ENCODE results near the gene NR2F1-AS1. TPM values are rescaled to one million over a fixed set of nuclear protein-coding genes. Genes with fewer than 3 reads are reported as not detected.
"Not testable (repeated sequence)": the region's sequence is repeated elsewhere in the genome, so short reads cannot be mapped to it uniquely, and the experiment has no call there.

NR2F1-AS1 gene
- total RNA-seq, 2 donors from 2014 or later: not detected

DNA sequence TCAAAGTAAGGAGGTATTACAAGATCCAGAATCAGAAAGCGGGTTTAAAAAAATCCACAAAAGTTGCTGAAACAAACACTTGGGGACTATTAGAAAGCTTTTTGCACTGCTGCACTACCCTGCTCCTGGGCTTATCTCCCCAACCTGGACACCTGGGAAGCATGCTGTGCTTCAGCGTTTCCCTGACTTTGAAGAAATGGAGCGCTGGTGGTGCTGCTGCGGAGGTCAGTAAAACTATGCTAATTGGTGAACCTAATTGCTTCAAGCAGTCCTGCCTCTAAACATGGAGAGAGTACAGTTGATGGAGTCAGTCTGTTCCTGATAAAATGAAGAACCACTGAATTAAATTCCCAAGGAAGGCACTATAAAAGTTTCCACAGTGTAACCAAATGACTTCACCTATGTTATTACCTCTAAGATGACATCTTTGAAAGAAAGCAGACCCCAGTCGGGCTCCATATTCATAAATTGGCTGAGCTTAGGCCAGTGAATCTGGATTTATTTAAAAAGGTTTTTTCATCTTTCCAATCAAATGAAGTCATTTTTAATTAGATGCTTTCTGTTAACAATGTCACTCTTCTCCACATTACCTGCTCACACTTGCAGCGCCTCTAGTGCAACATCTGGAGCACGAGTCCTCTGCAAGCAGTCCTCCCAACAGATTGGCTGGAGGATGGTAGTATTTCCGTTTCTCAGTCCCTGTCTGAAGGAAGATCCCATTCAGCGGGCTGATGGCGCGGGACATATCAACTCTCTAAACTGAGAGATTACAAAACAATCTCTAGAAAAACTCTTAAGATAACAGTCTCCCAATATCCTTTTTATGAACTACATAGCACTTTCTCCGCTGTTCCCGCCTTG is 11.5 kb downstream of the NR2F1-AS1 start:
- ATAC-seq (replicated peaks): no peak
- Mint-ChIP-seq H3K36me3 (ENCODE audit: low read depth) (no peaks in the 10 kb centered on the region), H3K27ac (no peak overlapping the region), H3K4me1 (no peaks in the 10 kb centered on the region), H3K27me3 (peaks cover 55% of the 10 kb centered on the region), H3K4me3 (no peak overlapping the region), H3K9me3 (no peaks in the 10 kb centered on the region)

DNA sequence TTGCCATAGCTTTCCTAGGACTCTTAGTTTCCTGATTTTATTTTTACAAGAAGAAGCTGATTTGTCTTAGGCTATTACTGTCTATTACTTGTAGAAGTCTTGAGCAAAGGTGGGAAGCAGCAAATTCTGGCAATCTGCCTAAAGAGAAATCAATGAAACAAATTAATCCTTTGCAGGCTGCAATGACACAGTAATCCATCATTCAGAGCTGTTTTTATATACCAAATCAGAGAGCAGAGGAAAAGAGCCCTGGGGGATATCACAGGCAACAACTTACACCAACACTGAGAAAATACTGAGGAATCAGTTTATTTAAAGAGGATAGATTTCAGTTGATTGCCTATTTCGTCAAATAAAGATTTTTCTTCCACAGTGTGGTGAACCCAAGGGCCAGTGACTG is 13.6 kb downstream of the NR2F1-AS1 start:
- H3K9me3 Mint-ChIP-seq: no peaks in the 10 kb centered on the region
- H3K27ac Mint-ChIP-seq: no peak overlapping the region
- H3K4me1 Mint-ChIP-seq: no peaks in the 10 kb centered on the region
- no peak overlapping the region for H3K4me3 Mint-ChIP-seq
- ATAC-seq (replicated peaks): no peak
- H3K36me3 Mint-ChIP-seq (ENCODE audit: low read depth): no peaks in the 10 kb centered on the region
- H3K27me3 Mint-ChIP-seq: peaks cover 40% of the 10 kb centered on the region

GRCh38 chr5:93566091-93566490 is 14.9 kb downstream of the NR2F1-AS1 start:
- Mint-ChIP-seq H3K27ac (no peak overlapping the region), H3K4me1 (no peaks in the 10 kb centered on the region), H3K27me3 (peaks cover 30% of the 10 kb centered on the region), H3K4me3 (no peak overlapping the region), H3K36me3 (ENCODE audit: low read depth) (no peaks in the 10 kb centered on the region), H3K9me3 (no peaks in the 10 kb centered on the region)
- no peak for ATAC-seq (replicated peaks)

DNA sequence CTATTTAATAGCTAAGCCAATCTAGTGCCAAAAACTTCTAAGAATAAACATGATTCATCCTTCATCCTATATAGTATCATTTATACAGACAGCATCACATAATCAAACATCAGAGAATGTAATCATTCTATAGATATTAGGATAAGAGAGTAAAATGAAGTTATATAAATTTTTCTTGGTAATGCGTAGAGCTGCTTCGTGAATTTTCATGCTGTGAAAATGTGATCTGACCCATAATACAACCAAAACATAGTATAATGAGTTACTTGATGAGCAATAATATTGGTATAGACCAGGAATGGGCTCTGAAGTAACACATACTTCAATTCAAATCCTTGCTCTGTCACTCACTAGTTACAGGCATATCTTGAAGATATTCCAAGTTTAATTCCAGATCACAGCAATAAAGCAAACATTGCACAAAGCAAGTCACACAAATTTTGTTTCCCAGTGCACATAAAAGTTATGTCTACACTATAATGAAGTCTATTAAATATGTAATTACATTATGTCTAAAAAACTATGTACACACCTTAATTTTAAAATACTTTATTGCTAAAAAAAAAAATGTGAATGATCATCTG is 23.9 kb downstream of the NR2F1-AS1 start:
- Mint-ChIP-seq H3K36me3 (ENCODE audit: low read depth) (no peaks in the 10 kb centered on the region), H3K27me3 (peaks cover 26% of the 10 kb centered on the region), H3K4me1 (no peaks in the 10 kb centered on the region), H3K9me3 (no peaks in the 10 kb centered on the region), H3K27ac (no peak overlapping the region), H3K4me3 (no peak overlapping the region)
- ATAC-seq (replicated peaks): no peak

GRCh38 chr5:93549594-93549993 is 31.4 kb downstream of the NR2F1-AS1 start:
- not testable (repeated sequence) for H3K4me1 Mint-ChIP-seq; ATAC-seq (replicated peaks); H3K9me3 Mint-ChIP-seq; H3K36me3 Mint-ChIP-seq (ENCODE audit: low read depth); H3K4me3 Mint-ChIP-seq; H3K27ac Mint-ChIP-seq
- peaks cover 22% of the 10 kb centered on the region for H3K27me3 Mint-ChIP-seq

- Mint-ChIP-seq H3K27me3 (peaks cover 19% of the 10 kb centered on the region), H3K4me1 (no peaks in the 10 kb centered on the region), H3K4me3 (no peak overlapping the region), H3K27ac (no peak overlapping the region), H3K9me3 (no peaks in the 10 kb centered on the region), H3K36me3 (ENCODE audit: low read depth) (no peaks in the 10 kb centered on the region)
- no peak for ATAC-seq (replicated peaks)
Observed at GRCh38 chr5:93545872-93546271, 35.1 kb downstream of the NR2F1-AS1 start.

GRCh38 chr5:93532370-93532769 is 48.6 kb downstream of the NR2F1-AS1 start:
- Mint-ChIP-seq H3K27me3 (peaks cover 5% of the 10 kb centered on the region), H3K27ac (no peak overlapping the region)
- ATAC-seq (replicated peaks): no peak

DNA sequence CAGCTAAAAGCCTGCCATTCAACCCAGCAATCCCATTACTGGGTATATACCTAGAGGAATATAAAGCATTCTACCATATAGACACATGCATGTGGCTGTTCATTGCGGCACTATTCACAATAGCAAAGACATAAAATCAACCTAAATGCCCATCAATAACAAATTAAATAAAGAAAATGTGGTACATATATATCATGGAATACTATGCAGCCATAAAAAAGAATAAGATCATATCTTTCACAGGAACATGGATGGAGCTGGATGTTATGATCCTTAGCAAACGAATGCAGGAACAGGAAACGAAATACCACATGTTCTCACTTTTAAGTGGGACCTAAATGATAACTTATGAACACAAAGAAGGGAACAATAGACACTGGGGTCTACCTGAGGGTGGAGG is 59.2 kb downstream of the NR2F1-AS1 start:
- H3K4me3 Mint-ChIP-seq; H3K27ac Mint-ChIP-seq; H3K36me3 Mint-ChIP-seq (ENCODE audit: low read depth); ATAC-seq (replicated peaks); H3K4me1 Mint-ChIP-seq: not testable (repeated sequence)
- Mint-ChIP-seq H3K27me3 (peaks cover 20% of the 10 kb centered on the region), H3K9me3 (peaks cover 13% of the 10 kb centered on the region)

More at GRCh38 chr5:93532370-93532769, 48.6 kb downstream of the NR2F1-AS1 start:
- no peak overlapping the region for H3K4me3 Mint-ChIP-seq
- no peaks in the 10 kb centered on the region for H3K9me3 Mint-ChIP-seq
- no peaks in the 10 kb centered on the region for H3K4me1 Mint-ChIP-seq
- no peaks in the 10 kb centered on the region for H3K36me3 Mint-ChIP-seq (ENCODE audit: low read depth)

- H3K27me3 Mint-ChIP-seq: peaks cover 14% of the 10 kb centered on the region
- ATAC-seq (replicated peaks): no peak
Observed at GRCh38 chr5:93519740-93520139, 61.3 kb downstream of the NR2F1-AS1 start.

GRCh38 chr5:93517828-93518227 is 63.2 kb downstream of the NR2F1-AS1 start:
- no peak overlapping the region for H3K4me3 Mint-ChIP-seq
- no peak overlapping the region for H3K27ac Mint-ChIP-seq
- no peak for ATAC-seq (replicated peaks)
- H3K36me3 Mint-ChIP-seq (ENCODE audit: low read depth): no peaks in the 10 kb centered on the region
- no peaks in the 10 kb centered on the region for H3K9me3 Mint-ChIP-seq
- H3K4me1 Mint-ChIP-seq: no peaks in the 10 kb centered on the region
- H3K27me3 Mint-ChIP-seq: peaks cover 10% of the 10 kb centered on the region

More at GRCh38 chr5:93519740-93520139, 61.3 kb downstream of the NR2F1-AS1 start:
- H3K9me3 Mint-ChIP-seq: peaks cover 7% of the 10 kb centered on the region
- no peak overlapping the region for H3K27ac Mint-ChIP-seq
- H3K4me1 Mint-ChIP-seq: no peaks in the 10 kb centered on the region
- H3K36me3 Mint-ChIP-seq (ENCODE audit: low read depth): no peaks in the 10 kb centered on the region
- H3K4me3 Mint-ChIP-seq: no peak overlapping the region

DNA sequence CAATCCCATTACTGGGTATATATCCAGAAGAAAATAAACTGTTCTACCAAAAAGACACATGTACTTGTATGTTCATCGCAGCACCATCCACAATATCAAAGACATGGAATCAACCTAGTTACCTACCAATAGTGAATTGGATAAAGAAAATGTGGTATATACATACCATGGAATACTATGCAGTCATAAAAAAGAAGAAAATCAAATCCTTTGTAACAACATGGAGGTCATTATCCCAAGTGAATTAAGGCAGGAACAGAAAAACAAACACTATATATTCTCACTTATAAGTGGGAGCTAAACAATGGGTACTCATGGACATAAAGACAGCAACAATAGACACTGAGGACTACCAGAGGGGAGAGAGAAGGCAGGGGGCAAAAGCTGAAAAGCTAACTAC is 67.7 kb downstream of the NR2F1-AS1 start:
- H3K4me3 Mint-ChIP-seq: no peak overlapping the region
- H3K36me3 Mint-ChIP-seq (ENCODE audit: low read depth): no peaks in the 10 kb centered on the region
- no peak for ATAC-seq (replicated peaks)
- peaks cover 9% of the 10 kb centered on the region for H3K27me3 Mint-ChIP-seq
- no peak overlapping the region for H3K27ac Mint-ChIP-seq
- H3K4me1 Mint-ChIP-seq: no peaks in the 10 kb centered on the region
- no peaks in the 10 kb centered on the region for H3K9me3 Mint-ChIP-seq

- H3K27ac Mint-ChIP-seq: no peak overlapping the region
- no peaks in the 10 kb centered on the region for H3K9me3 Mint-ChIP-seq
- ATAC-seq (replicated peaks): no peak
- no peaks in the 10 kb centered on the region for H3K4me1 Mint-ChIP-seq
- H3K36me3 Mint-ChIP-seq (ENCODE audit: low read depth): no peaks in the 10 kb centered on the region
- peaks cover 9% of the 10 kb centered on the region for H3K27me3 Mint-ChIP-seq
- no peak overlapping the region for H3K4me3 Mint-ChIP-seq
Observed at GRCh38 chr5:93512799-93513198, 68.2 kb downstream of the NR2F1-AS1 start.

GRCh38 chr5:93511445-93511844 is 69.6 kb downstream of the NR2F1-AS1 start:
- no peaks in the 10 kb centered on the region for H3K4me1 Mint-ChIP-seq

DNA sequence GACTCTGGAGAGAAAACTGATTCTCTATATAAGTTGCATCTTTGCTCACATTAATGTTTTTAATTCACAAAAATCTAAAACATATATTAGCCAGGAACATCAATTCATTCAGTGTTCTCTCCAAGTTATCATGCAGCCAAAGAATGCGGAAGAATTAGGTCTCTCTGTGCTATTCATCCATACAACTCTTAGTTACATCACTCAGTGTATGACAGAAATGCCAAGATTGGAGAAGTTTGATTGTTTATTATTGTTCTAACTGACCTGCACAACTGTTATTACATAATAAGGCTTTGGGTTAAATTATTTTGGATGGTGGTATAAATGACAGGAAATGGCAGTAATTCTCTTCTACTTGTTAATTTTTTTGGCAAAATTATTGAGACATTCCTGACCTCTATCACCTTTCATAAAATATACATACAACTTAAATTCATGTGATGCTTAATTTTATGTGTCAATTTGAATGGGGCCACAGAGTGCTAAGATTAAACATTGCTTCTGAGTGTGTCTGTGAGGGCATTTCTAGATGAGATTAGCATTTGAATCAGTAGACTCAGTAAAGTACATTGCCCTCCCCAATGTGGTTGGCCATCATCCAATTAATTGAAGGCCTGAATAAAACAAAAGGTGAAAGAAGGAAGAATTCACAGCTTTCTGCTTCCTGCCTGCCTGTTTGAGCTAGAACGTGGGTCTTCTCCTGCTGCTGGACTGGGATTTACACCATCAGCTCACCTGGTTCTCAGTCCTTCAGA is 70.2 kb downstream of the NR2F1-AS1 start:
- Mint-ChIP-seq H3K9me3 (no peaks in the 10 kb centered on the region), H3K36me3 (ENCODE audit: low read depth) (no peaks in the 10 kb centered on the region), H3K27me3 (peaks cover 9% of the 10 kb centered on the region), H3K4me1 (no peaks in the 10 kb centered on the region), H3K27ac (no peak overlapping the region), H3K4me3 (no peak overlapping the region)
- ATAC-seq (replicated peaks): no peak

More at GRCh38 chr5:93511445-93511844, 69.6 kb downstream of the NR2F1-AS1 start:
- H3K9me3 Mint-ChIP-seq: no peaks in the 10 kb centered on the region
- H3K36me3 Mint-ChIP-seq (ENCODE audit: low read depth): no peaks in the 10 kb centered on the region
- ATAC-seq (replicated peaks): no peak
- no peak overlapping the region for H3K4me3 Mint-ChIP-seq
- no peak overlapping the region for H3K27ac Mint-ChIP-seq
- peaks cover 9% of the 10 kb centered on the region for H3K27me3 Mint-ChIP-seq

DNA sequence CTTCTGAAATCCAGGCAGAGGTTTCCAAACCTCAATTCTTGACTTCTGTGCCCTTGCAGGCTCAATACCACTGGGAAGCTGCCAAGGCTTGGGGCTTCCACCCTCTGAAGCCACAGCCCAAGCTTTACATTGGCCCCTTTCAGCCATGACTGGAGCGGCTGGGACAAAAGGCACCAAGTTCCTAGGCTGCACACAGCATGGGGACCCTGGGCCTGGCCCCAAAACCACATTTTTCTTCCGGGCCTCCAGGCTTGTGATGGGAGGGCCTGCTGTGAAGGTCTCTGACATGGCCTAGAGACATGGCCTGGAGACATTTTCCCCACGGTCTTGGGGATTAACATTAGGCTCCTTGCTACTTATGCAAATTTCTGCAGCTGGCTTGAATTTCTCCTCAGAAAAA is 75.5 kb downstream of the NR2F1-AS1 start:
- H3K4me1 Mint-ChIP-seq; ATAC-seq (replicated peaks); H3K27ac Mint-ChIP-seq; H3K36me3 Mint-ChIP-seq (ENCODE audit: low read depth); H3K9me3 Mint-ChIP-seq; H3K4me3 Mint-ChIP-seq; H3K27me3 Mint-ChIP-seq: not testable (repeated sequence)
